GM18508 (cell line): ENCODE measurements around the gene SNRNP70.
"Not testable (repeated sequence)": the region's sequence is repeated elsewhere in the genome, so short reads cannot be mapped to it uniquely, and the experiment has no call there.

Experiments used
- ATAC-seq: cut with Tn5 transposase; IDR thresholded peaks from one replicate; pipeline ENCODE4 v1.9.1; 2021; ENCODE audit warnings: moderate number of reproducible peaks; ENCODE audit not compliant: insufficient read depth, unreplicated experiment

SNRNP70 gene, protein sequence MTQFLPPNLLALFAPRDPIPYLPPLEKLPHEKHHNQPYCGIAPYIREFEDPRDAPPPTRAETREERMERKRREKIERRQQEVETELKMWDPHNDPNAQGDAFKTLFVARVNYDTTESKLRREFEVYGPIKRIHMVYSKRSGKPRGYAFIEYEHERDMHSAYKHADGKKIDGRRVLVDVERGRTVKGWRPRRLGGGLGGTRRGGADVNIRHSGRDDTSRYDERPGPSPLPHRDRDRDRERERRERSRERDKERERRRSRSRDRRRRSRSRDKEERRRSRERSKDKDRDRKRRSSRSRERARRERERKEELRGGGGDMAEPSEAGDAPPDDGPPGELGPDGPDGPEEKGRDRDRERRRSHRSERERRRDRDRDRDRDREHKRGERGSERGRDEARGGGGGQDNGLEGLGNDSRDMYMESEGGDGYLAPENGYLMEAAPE

DNA sequence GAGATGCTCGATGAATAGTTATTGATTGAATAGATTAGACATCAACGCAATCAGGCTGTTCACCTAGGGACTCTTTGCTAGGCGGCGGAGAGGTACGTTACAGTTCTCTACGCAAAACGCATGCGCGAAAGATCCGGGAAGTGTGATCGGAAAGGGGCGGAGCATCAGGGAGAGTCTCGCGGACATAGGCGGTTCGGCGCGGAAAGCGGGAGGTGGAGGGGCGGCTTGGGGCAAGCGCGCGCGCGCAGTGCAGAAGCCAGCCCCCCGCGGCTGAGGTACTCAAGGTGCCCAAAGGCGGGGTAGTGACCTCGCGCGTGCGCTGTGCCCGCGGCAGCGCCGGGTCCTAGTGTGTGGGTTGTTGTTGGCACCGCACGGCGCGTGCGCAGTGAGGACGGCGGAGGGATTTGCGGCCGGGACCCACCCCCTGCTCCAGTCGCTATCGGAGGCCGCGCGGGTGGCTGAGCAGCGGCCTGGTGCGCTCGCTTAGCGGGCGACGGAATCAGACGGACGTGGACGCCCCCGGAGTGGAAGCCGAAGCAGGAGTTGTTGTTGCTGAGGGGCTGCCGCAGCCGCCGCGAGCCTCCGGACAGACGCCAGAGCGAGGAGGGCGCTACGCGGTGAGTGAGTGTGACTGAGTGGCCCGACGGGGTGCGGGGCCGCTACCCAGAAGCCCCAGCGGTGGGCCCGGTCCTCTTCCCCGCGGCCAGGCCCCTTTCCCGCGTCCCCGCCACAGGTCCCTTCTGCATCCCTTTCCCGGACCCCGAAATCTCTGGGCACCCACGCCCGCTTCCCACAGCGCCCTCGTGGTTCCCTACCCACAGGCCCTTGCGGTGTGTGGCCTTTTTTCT is at the start of gene SNRNP70:
TSS of gene SNRNP70 (plus strand) at position 432 of the 848 bp plus-strand sequence. CDS start 964 bp downstream, outside the sequence.
- ATAC-seq: peak; percentile 48

DNA sequence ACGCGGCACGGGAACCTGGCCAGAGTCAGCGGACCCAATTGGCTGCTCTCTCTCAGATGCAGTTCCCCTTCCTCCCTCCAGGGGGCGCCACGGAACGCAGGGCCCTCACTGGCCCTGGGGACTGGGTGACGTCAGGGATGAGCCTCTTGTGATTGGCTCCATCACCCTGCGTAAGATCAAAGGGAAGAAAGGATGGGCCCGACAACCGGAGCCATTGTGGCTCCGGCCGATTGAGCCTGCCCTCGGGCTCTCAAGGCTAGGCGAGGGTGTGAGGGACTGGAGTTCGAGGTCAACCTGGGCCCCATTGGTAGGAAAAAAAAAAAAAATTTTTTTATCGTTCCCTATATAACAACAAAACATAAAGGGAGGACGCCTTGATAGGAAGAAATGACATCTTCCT is 48.4 kb upstream of the SNRNP70 start, which contains the start of gene CGB1:
TSS of gene CGB1 (minus strand) at position 81 of the 400 bp plus-strand sequence. CDS start 184 bp downstream, outside the sequence.
- ATAC-seq: not testable (repeated sequence)

DNA sequence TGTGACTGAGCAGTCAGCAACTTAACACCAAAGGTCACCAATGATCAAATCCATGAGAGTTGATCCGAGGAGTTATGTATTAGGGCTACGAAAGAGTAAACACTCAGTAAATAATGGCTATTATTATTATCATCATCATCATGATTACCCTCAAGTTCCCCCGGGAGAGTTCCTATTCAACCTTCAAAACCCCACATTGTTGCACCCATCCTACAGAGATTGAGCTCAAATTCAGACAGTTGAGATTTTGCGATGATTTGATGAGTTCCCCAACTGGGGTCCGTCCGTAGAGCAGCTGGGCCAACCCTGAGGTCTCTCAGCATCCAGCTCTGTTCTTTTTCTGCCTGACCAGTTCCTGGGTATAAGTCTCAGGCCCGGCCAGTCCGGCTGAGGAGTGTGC is 47.1 kb upstream of the SNRNP70 start:
- ATAC-seq: not testable (repeated sequence)

DNA sequence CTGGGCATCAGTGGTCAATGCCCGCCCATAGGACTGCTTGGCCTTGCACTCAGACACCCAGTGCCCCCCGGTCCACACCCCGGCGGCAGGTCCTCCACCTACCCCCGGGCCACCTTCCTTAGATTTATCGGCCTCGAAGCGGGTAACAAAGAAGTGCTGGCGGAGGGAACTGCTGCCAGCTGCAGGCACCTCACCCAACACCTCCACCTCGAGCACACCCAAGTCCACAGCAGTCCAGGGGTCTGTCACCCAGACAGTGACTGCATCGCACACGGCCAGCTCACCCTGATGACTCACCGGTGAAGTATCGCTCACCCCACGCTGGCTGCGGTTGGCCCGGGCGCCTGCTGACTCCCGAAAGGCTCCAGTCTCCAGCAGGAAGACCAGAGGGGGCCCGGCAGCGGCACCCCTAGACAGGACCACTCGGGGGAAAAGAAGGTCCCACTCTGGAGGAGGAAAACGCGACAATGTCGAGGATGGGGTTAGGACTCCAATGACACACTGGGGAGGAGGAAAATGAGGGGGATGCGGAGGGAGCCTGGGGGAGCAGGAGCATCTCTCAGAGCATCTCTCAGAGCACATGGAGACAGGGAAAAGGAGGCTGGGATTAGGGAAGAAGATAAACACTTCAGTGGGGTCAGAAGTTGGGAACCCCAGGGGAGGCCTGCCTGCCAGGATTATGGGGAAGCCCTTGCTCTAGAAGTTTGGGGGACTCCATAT is 46.5 kb upstream of the SNRNP70 start:
- ATAC-seq: not testable (repeated sequence)

DNA sequence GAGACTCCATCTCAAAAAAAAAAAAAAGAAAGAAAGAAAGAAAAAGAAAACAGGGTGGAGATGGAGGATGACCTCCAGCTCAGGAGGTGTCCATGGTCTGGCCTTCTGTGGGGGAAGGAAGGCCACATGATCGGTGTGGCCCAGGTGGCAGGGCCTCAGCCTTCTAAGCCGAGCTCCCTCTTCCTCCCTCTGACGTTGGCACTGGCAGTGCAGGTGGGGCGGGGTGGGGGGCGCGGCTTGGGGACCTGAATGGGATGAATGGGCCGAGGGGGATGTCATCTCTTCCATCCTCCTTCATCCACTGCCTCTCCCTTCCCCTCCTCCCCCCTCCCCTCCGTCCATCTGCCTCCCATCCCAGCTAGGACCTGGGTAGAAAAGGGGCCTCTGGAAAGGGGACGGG is 45.5 kb upstream of the SNRNP70 start:
- ATAC-seq: not testable (repeated sequence)

DNA sequence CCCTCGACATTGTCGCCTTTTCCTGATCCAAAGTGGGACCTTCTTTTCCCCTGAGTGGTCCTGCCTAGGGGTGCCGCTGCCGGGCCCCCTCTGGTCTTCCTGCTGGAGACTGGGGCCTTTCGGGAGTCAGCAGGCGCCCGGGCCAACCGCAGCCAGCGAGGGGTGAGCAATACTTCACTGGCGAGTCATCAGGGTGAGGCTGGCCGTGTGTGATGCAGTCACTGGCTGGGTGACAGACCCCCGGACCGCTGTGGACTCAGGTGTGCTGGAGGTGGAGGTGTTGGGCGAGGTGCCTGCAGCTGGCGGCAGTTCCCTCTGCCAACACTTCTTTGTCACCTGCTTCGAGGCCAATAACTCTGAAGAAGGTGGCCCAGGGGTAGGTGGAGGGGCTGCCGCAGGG is 43.1 kb upstream of the SNRNP70 start:
- no peak for ATAC-seq

DNA sequence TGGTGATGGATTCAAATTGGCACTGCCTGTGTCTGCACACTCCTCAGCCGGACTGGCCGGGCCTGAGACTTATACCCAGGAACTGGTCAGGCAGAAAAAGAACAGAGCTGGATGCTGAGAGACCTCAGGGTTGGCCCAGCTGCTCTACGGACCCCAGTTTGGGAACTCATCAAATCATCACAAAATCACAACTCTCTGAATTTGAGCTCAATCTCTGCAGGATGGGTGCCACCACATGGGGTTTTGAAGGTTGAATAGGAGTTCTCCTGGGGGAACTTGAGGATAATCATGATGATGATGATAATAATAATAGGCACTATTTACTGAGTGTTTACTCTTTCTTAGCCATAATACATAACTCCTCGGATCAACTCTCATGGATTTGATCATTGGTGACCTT is 42.6 kb upstream of the SNRNP70 start:
- not testable (repeated sequence) for ATAC-seq

DNA sequence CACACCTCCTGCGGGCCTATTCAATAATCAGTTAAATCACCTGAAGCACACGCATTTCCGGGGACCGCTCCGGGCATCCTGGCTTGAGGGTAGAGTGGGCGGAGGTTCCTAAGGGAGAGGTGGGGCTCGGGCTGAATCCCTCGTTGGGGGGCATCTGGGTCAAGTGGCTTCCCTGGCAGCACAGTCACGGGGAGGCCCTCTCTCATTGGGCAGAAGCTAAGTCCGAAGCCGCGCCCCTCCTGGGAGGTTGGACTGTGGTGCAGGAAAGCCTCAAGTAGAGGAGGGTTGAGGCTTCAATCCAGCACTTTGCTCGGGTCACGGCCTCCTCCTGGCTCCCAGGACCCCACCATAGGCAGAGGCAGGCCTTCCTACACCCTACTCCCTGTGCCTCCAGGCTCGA is 41.7 kb upstream of the SNRNP70 start, which contains the start of gene CGB5:
TSS of gene CGB5 (plus strand) at position 301 of the 400 bp plus-strand sequence. CDS start 362 bp downstream, outside the sequence.
- ATAC-seq: not testable (repeated sequence)

DNA sequence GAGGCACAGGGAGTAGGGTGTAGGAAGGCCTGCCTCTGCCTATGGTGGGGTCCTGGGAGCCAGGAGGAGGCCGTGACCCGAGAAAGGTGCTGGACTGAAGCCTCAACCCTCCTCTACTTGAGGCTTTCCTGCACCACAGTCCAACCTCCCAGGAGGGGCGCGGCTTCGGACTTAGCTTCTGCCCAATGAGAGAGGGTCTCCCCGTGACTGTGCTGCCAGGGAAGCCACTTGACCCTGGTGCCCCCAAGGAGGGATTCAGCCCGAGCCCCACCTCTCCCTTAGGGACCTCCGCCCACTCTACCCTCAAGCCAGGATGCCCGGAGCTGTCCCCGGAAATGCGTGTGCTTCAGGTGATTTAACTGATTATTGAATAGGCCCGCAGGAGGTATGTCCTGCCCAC is 36.2 kb upstream of the SNRNP70 start, which contains the start of gene CGB8:
TSS of gene CGB8 (minus strand) at position 101 of the 400 bp plus-strand sequence. CDS start 372 bp downstream, outside the sequence.
- not testable (repeated sequence) for ATAC-seq

DNA sequence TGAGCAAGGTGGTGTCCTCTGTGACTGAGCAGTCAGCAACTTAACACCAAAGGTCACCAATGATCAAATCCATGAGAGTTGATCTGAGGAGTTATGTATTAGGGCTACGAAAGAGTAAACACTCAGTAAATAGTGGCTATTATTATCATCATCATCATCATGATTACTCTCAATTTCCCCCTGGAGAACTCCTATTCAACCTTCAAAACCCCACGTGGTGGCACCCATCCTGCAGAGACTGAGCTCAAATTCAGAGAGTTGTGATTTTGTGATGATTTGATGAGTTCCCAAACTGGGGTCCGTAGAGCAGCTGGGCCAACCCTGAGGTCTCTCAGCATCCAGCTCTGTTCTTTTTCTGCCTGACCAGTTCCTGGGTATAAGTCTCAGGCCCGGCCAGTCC is 35.4 kb upstream of the SNRNP70 start:
- ATAC-seq: not testable (repeated sequence)

DNA sequence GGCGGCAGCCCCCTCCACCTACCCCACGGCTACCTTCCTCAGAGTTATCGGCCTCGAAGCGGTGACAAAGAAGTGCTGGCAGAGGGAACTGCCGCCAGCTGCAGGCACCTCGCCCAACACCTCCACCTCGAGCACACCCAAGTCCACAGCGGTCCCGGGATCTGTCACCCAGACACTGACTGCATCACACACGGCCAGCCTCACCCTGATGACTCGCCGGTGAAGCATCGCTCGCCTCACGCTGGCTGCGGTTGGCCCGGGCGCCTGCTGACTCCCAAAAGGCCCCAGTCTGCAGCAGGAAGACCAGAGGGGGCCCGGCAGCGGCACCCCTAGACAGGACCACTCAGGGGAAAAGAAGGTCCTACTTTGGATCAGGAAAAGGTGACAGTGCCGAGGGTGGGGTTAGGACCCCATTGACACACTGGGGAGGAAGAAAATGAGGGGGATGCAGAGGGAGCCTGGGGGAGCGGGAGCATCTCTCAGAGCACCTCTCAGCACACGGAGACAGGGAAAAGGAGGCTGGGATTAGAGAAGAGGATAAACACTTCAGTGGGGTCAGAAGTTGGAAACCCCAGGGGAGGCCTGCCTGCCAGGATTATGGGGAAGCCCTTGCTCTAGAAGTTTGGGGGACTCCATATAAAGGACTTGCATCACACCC is 34.7 kb upstream of the SNRNP70 start:
- ATAC-seq: not testable (repeated sequence)

DNA sequence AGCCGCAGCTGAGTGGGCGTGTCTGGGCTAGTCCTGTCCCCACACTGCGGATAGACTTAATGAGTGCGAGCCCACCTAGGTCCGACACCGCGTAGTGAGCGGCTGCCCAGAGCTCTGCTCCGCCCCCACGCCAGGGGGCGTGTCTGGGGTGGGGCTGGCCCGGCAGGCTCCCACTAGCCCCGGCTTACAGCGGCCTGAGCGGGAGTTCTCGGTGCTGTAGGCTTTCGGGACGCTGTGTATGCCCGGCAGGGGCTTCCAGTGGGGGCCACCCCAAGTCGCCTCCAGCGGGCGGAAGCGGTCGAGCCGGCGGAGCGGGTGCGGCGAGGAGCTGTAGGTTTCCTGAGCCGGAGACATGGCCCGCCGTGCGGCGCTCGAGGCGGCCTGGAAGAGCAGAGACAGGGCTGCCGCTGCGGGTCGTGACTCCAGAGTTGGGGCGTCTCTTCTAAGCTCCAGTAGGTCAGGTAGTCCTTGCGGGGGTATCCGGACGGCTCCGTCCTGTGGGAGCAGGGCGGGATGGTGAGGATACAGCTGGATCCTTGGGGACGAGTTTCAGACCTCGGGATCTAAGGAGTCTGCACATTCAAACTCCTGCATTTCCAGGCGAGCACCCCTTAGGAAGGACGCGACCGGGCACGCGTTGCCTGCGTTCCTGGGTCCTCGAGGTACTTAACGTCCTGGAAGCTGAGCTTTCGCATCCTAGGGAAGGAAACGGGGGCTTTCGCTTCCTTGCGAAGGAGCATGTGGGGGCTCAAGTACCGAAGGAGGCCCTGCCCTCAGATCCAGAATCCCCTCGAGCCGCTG is 28.9 kb upstream of the SNRNP70 start:
- no peak for ATAC-seq

DNA sequence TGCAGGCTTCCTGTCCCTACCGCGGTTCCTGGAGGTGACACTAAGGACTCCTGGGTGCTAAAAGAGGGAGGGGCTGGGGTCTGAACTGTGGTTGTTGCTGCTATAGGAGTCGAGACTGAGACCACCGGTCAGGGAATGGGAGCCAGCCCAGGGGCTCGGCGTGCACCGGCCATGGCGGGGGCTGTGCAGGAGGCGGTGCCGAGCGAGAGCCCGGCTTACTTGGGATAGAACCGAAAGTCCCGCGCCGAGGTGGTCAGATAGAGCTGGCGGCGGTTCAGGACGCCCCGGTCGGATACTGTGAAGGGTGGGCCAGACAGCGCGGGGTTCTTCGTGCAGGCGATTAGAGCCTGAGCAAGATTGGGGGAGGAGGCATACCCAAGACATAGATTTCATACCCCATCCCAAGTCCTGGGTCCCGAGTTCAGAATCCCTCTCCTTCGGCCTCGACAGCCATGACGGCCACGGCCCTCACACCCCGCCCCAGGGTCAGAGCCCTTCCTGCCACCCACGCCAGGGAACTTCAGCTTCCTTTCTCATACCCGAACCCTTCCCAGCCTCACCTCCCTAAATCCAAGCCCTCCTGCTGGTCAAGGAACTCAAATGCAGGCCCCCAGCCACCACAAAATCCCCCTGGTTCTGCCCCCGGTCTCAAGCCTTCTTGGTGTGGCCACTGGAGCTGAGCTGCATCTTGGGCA is 28.2 kb upstream of the SNRNP70 start:
- not testable (repeated sequence) for ATAC-seq

DNA sequence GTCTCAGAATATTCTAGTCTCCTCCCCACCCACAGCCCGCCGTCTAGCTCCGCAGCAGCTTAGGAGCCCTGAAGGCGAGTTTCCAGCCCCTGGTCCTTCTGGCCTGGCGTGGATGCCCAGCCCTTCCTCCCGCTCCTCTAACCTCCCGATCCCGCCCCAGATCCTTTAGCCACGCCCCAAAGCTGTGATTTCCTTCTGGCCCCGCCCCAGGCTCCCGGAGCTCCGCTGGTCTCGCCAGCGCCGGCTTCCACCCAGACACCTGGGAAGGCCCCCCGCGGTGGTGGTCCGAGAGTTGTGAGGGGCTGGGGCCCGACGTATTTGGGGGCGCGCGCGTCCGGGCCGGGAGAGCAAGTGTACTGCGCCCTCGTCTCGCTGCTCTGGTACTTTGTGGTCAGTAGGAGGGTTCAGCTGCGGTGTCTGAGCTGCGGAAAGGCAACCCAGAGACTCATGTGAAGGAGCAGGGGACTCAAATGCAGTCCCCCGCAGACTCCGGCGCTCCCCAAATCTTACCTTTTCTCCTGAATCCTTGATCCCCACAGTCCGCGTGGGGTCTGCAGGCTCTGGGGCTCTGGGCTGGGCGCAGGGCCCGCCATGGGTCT is 27.5 kb upstream of the SNRNP70 start, which contains the start of gene CGB7:
TSS of gene CGB7 (minus strand) at position 114 of the 599 bp plus-strand sequence. CDS start 2,374 bp downstream, outside the sequence.
- no peak for ATAC-seq

DNA sequence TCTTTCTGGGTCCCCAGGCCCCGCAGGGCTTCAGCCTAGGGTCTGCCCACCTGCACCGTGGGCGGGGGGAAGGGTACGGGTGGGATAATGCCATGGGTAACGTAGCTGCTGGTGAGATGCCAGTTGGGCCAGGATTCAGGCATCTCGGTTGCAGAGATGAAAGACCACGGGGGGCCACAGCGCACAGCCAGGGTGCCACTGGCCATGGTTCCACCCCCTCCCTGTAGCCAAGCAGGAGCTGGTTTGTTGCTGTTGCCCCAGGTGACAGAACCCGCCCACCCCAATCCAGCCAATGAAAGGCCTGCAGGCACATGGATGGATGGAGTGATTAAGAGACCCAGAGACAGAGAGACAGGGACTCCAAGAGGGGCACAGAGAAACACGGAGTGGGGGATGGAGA is 26.7 kb upstream of the SNRNP70 start:
- no peak for ATAC-seq

DNA sequence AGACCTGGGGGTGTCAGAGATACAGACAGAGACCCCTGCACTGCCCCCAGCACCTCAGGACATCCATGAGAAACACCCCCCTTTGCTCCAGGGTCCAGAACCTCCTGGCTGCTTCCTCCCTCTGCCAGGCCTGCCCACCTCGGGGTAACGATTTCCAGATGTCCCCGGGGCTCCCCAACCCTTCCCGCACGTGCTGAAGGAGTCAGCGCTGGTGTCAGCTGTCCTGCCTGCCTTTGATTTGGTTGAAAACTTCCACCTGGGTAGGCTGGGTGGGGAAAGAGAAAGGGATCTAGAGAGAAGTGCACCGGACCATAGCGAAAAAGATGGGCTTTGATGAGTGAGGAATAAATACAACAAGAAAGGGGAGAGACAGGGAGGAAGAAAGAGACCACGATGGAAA is 26.2 kb upstream of the SNRNP70 start:
- ATAC-seq: no peak

DNA sequence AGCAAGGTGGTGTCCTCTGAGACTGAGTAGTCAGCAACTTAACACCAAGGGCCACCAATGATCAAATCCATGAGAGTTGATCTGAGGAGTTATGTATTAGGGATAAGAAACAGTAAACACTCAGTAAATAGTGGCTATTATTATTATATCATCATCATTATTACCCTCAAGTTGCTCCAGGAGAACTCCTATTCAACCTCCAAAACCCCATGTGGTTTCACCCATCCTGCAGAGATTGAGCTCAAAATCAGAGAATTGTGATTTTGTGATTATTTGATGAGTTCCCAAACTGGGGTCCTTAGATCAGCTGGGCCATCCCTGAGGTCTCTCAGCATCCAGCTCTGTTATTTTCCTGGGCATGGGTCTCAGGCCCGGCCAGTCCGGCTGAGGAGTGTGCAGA is 24.3 kb upstream of the SNRNP70 start:
- ATAC-seq: no peak

DNA sequence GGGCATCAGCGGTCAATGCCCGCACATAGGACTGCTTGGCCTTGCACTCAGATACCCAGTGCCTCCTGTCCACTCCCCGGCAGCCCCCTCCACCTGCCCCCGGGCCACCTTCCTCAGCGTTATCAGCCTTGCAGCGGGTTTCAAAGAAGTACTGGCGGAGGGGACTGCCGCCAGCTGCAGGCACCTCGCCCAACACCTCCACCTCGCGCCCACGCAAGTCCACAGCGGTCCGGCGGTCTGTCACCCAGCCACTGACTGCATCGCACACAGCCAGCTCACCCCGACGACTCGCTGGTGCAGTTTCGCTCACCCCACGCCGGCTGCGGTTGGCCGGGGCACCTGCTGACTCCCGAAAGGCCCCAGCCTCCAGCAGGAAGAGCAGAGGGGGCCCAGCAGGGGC is 23.8 kb upstream of the SNRNP70 start:
- ATAC-seq: no peak
